Activated naive CD8-positive, alpha-beta T cell (primary cell): ENCODE data around the gene AKIRIN2.
"Not testable (repeated sequence)": the region's sequence is repeated elsewhere in the genome, so short reads cannot be mapped to it uniquely, and the experiment has no call there.

Experiments used
- H3K27ac Mint-ChIP-seq: one replicate; pipeline ENCODE4 v1.8.0; 2021; ENCODE audit warnings: mixed read lengths
- H3K27me3 Mint-ChIP-seq: one replicate; pipeline ENCODE4 v1.8.0; 2021; ENCODE audit warnings: mixed read lengths
- H3K36me3 Mint-ChIP-seq: one replicate; pipeline ENCODE4 v1.8.0; 2021; ENCODE audit warnings: mixed read lengths
- H3K4me1 Mint-ChIP-seq: one replicate; pipeline ENCODE4 v1.8.0; 2021; ENCODE audit warnings: low read depth, mixed read lengths
- H3K4me3 Mint-ChIP-seq: one replicate; pipeline ENCODE4 v1.8.0; 2021; ENCODE audit warnings: mild to moderate bottlenecking, mixed read lengths
- H3K9me3 Mint-ChIP-seq: one replicate; pipeline ENCODE4 v1.8.0; 2021; ENCODE audit warnings: low read depth, mixed read lengths

Gene AKIRIN2

DNA sequence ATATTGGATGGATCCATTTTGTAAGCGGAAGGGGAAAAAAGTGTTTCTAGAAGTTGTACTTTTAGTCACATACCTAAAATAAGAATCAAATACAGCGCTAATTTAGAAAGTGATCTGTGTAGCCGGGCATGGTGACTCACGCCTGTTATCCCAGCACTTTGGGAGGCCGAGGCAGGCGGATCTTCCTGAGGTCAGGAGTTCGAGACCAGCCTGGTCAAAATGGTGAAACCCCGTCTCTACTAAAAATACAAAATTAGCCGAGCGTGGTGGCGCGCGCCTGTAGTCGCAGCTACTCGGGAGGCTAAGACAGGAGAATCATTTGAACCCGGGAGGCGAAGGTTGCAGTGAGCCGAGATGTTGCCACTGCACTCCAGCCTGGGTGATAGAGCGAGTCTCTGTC, 1.0 kb upstream of the AKIRIN2 start:
- not testable (repeated sequence) for H3K9me3 Mint-ChIP-seq, H3K27me3 Mint-ChIP-seq, H3K36me3 Mint-ChIP-seq
- H3K4me3 Mint-ChIP-seq, result peak overlapping the region; percentile 94
- H3K27ac Mint-ChIP-seq, result peak overlapping the region; percentile 96
- H3K4me1 Mint-ChIP-seq, result peaks cover 35% of the 10 kb centered on the region

- H3K4me1 Mint-ChIP-seq, result peaks cover 40% of the 10 kb centered on the region
- H3K9me3 Mint-ChIP-seq, result no peaks in the 10 kb centered on the region
- peak overlapping the region; percentile 94 for H3K4me3 Mint-ChIP-seq
- H3K27ac Mint-ChIP-seq, result peak overlapping the region; percentile 96
- H3K36me3 Mint-ChIP-seq, result no peaks in the 10 kb centered on the region
- no peaks in the 10 kb centered on the region for H3K27me3 Mint-ChIP-seq
Measured at GRCh38 chr6:87702589-87702945, 534 bp upstream of the AKIRIN2 start.

DNA sequence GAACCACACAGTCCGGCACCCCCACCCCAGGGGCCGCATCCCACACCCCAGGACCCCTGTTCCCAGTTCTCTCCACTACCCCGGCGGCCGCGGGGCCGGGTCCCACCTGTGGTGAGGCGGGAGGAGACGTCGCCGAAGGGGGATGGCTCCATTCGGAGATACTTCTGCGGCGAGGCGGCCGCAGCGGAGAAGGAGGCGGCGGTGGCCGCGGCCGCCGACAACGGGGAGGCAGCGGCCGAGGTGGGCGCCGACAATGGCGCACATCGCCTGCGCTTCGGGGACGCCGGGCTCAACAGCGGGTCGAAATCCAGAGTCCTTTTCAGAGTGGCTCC, 723 bp downstream of the AKIRIN2 start:
- H3K4me3 Mint-ChIP-seq, result peak overlapping the region; percentile 94
- H3K27me3 Mint-ChIP-seq, result no peaks in the 10 kb centered on the region
- no peaks in the 10 kb centered on the region for H3K9me3 Mint-ChIP-seq
- no peaks in the 10 kb centered on the region for H3K36me3 Mint-ChIP-seq
- H3K27ac Mint-ChIP-seq, result peak overlapping the region; percentile 96
- H3K4me1 Mint-ChIP-seq, result peaks cover 47% of the 10 kb centered on the region

- Mint-ChIP-seq H3K27me3 (no peaks in the 10 kb centered on the region), H3K4me1 (peaks cover 53% of the 10 kb centered on the region), H3K36me3 (no peaks in the 10 kb centered on the region), H3K27ac (peak overlapping the region; percentile 91), H3K9me3 (no peaks in the 10 kb centered on the region), H3K4me3 (peak overlapping the region; percentile 94)
Measured at GRCh38 chr6:87700397-87701343, 1.4 kb downstream of the AKIRIN2 start.

DNA sequence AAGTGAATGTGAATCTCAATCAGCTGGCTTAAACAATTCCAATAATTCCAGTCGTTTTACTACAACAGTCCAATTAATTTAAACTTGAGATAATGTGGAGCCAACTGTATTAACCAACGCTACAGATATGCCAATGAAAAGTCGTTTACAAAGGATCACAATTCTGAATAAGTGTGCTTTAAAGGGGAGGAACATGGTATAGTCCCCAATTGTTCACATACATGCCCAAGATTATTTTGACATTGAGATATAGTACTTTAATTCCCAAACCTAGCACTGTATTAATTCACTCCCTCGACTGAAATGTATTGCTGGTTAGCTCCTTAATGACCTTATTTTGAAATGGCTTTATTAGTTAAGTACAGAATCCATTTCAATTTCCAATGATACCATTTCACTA, 2.5 kb downstream of the AKIRIN2 start:
- H3K36me3 Mint-ChIP-seq, result no peaks in the 10 kb centered on the region
- H3K27ac Mint-ChIP-seq, result peak overlapping the region; percentile 75
- no peaks in the 10 kb centered on the region for H3K9me3 Mint-ChIP-seq
- H3K4me3 Mint-ChIP-seq, result peak overlapping the region; percentile 94
- no peaks in the 10 kb centered on the region for H3K27me3 Mint-ChIP-seq
- H3K4me1 Mint-ChIP-seq, result peaks cover 62% of the 10 kb centered on the region

DNA sequence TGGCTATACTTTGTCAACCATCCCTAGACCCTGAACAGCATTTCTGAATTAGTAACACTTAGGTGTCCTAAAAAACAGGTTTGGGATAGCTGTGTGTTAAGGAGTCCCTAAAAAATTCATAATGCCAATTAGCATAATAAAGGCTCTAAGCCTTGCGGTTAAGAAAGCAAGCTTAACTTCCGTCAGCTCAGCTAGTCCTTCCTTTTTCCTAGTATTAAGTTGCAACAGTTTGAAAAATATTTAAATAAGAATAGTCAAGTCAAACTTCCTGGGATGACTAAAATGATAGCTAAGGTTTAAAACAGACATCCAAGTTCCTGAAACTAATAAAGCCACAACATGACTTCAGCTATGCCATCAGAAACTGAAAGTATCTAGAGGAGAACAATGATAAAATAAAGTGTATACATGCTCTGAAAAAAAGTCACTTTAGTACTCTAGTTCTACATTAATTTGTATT, 3.5 kb downstream of the AKIRIN2 start:
- H3K36me3 Mint-ChIP-seq, result no peaks in the 10 kb centered on the region

GRCh38 chr6:87697581-87698546, 4.2 kb downstream of the AKIRIN2 start:
- H3K27me3 Mint-ChIP-seq, result no peaks in the 10 kb centered on the region
- peaks cover 75% of the 10 kb centered on the region for H3K4me1 Mint-ChIP-seq
- H3K9me3 Mint-ChIP-seq, result no peaks in the 10 kb centered on the region
- H3K36me3 Mint-ChIP-seq, result no peaks in the 10 kb centered on the region
- peak overlapping the region; percentile 76 for H3K27ac Mint-ChIP-seq
- peak overlapping the region; percentile 94 for H3K4me3 Mint-ChIP-seq

More for the DNA sequence above, 3.5 kb downstream of the AKIRIN2 start:
- peaks cover 71% of the 10 kb centered on the region for H3K4me1 Mint-ChIP-seq
- H3K4me3 Mint-ChIP-seq, result peak overlapping the region; percentile 94
- no peaks in the 10 kb centered on the region for H3K9me3 Mint-ChIP-seq
- peak overlapping the region; percentile 75 for H3K27ac Mint-ChIP-seq
- no peaks in the 10 kb centered on the region for H3K27me3 Mint-ChIP-seq

DNA sequence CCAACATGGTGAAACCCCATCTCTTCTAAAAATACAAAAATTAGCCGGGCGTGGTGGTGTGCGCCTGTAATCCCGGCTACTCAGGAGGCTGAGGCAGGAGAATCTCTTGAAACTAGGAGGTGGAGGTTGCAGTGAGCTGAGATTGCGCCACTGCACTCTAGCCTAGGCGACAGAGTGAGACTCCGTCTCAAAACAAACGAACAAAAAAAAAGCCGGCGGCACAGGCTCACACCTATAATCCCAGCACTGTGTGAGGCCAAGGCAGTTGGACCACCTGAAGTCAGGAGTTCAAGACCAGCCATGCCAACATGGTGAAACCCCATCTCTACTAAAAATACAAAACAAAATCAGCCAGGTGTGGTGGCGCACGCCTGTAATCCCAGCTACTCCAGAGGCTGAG, 5.2 kb downstream of the AKIRIN2 start:
- not testable (repeated sequence) for H3K4me3 Mint-ChIP-seq

DNA sequence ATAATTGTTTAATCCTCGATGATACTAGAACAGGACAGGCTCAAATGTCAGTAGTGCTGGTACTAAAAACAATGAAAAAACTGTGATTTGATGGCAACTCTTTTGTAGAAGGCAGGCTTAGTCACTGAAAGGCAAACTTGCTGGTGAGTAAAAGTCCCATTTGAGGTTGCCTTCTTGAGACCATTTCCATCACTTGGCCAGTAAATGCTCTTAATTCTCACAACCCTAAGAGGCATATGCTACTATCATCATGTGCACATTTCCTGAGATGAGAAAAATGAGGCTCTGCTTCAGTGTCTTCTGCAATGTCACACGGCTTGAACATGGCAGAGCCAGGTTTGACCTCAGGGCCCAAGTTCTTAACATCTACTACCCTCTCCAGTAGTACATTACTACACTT, 9.9 kb downstream of the AKIRIN2 start:
- Mint-ChIP-seq H3K27ac (peak overlapping the region; percentile 50), H3K4me1 (peaks cover 68% of the 10 kb centered on the region), H3K27me3 (no peaks in the 10 kb centered on the region), H3K4me3 (no peak overlapping the region), H3K36me3 (no peaks in the 10 kb centered on the region), H3K9me3 (no peaks in the 10 kb centered on the region)

More for the DNA sequence above, 5.2 kb downstream of the AKIRIN2 start:
- peaks cover 76% of the 10 kb centered on the region for H3K4me1 Mint-ChIP-seq
- not testable (repeated sequence) for H3K27ac Mint-ChIP-seq, H3K9me3 Mint-ChIP-seq, H3K27me3 Mint-ChIP-seq, H3K36me3 Mint-ChIP-seq

DNA sequence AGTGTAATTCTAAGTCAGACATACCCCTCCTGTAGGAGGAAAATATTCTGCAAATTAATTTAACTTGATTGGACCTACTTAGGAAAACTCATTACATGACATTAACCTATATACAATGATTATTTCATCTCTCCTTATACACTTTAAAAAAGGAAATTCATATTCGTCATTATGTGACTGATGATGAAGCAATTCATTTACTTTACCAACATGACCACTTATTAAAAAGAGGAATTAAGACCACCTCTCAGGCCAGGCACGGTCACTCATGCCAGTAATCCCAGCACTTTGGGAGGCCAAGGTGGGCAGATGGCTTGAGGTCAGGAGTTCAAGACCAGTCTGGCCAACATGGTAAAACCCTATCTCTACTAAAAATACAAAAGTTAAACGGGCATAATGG, 11.6 kb downstream of the AKIRIN2 start:
- peaks cover 3% of the 10 kb centered on the region for H3K36me3 Mint-ChIP-seq
- no peaks in the 10 kb centered on the region for H3K9me3 Mint-ChIP-seq
- peaks cover 71% of the 10 kb centered on the region for H3K4me1 Mint-ChIP-seq
- no peak overlapping the region for H3K4me3 Mint-ChIP-seq
- no peak overlapping the region for H3K27ac Mint-ChIP-seq
- no peaks in the 10 kb centered on the region for H3K27me3 Mint-ChIP-seq

DNA sequence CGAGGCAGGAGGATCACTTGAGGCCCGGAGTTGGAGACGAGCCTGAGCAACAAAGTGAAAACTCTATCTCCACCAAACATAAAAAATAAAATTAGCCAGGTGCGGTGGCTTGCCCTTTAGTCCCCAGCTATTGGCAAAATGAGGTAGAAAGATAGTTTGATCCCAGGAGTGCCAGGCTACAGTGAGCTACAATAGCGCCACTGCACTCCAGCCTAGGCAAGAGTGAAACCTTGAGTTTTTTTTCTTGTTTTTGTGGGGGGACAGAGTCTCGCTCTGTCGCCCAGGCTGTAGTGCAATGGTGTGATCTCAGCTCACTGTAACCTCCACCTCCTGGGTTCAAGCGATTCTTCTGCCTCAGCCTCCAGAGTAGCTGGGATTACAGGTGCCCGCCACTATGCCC, 14.1 kb downstream of the AKIRIN2 start:
- H3K4me3 Mint-ChIP-seq, H3K27me3 Mint-ChIP-seq, H3K27ac Mint-ChIP-seq, H3K9me3 Mint-ChIP-seq, H3K36me3 Mint-ChIP-seq: not testable (repeated sequence)
- peaks cover 74% of the 10 kb centered on the region for H3K4me1 Mint-ChIP-seq

- Mint-ChIP-seq H3K9me3 (no peaks in the 10 kb centered on the region), H3K27me3 (no peaks in the 10 kb centered on the region), H3K36me3 (peaks cover 3% of the 10 kb centered on the region), H3K4me1 (peaks cover 74% of the 10 kb centered on the region), H3K27ac (no peak overlapping the region), H3K4me3 (peak overlapping the region; percentile 3)
Measured at GRCh38 chr6:87687296-87687695, 14.7 kb downstream of the AKIRIN2 start.

DNA sequence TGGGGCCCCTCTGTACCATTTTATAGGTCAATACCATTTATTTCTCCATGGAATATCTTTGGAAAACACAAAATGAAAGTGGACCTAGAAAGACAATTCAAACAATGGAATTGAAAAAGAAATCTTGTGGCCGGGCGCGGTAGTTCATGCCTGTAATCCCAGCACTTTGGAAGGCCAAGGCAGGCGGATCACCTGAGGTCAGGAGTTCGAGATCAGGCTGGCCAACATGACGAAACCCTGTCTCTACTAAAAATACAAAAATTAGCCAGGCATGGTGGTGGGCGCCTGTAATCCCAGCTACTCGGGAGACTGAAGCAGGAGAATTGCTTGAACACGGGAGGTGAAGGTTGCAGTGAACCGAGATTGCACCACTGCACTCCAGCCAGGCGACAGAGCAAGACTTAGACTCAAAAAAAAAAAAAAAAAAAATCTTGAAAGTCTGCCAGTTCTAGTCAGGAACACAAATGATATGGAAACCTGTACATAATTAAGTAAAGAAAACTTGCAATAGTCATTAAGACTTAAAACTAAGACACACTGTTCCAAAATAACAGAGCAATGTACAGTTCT, 15.3 kb downstream of the AKIRIN2 start:
- H3K27me3 Mint-ChIP-seq, H3K36me3 Mint-ChIP-seq, H3K4me3 Mint-ChIP-seq, H3K9me3 Mint-ChIP-seq, H3K27ac Mint-ChIP-seq: not testable (repeated sequence)
- H3K4me1 Mint-ChIP-seq, result peaks cover 74% of the 10 kb centered on the region

GRCh38 chr6:87684895-87685654, 17.0 kb downstream of the AKIRIN2 start:
- Mint-ChIP-seq H3K27me3 (no peaks in the 10 kb centered on the region), H3K4me3 (no peak overlapping the region), H3K27ac (peak overlapping the region; percentile 10), H3K4me1 (peaks cover 67% of the 10 kb centered on the region), H3K9me3 (no peaks in the 10 kb centered on the region), H3K36me3 (peaks cover 5% of the 10 kb centered on the region)
